Stomach (tissue), 9 donors: ENCODE data around the gene MLLT10. TPM values are rescaled to one million over a fixed set of nuclear protein-coding genes. Genes with fewer than 3 reads are reported as not detected.

Experiments
- DNase-seq, 2 donors: peaks; one replicate each; pipeline versions ENCODE4 v3.0.0 to v3.0.0-alpha.2; 2013 to 2019
- H3K27ac ChIP-seq, 5 donors: fragments of 200-600 bp in 4 of 5; sonication (generic) in 4 of 5; one replicate each; pipeline ENCODE4 v1.5.1; 2013 to 2019; ENCODE audit warnings: mild to moderate bottlenecking in 1 of 5, moderate library complexity in 1 of 5
- H3K27me3 ChIP-seq, 3 donors: fragments of 200-600 bp; sonication (generic); one replicate each; pipeline ENCODE4 v1.5.1; 2017 to 2019; ENCODE audit warnings: mixed run types in 1 of 3
- H3K36me3 ChIP-seq, 4 donors: fragments of 200-600 bp; sonication (generic); 1 replicate in 3 of 4; 2 replicates in 1 of 4; pipeline ENCODE4 v1.5.1; 2016 to 2019
- H3K4me1 ChIP-seq, 4 donors: fragments of 200-600 bp; sonication (generic); one replicate each; pipeline ENCODE4 v1.5.1; 2016 to 2019
- H3K4me3 ChIP-seq, 4 donors: fragments of 200-600 bp; sonication (generic) in 3 of 4; one replicate each; pipeline ENCODE4 v1.5.1; 2016 to 2019; ENCODE audit warnings: mild to moderate bottlenecking in 1 of 4
- H3K9me3 ChIP-seq, 4 donors: fragments of 200-600 bp; sonication (generic); one replicate each; pipeline ENCODE4 v1.5.1; 2016 to 2019
- CTCF ChIP-seq, 7 experiments: fragments of 450-650 bp in 4 of 7; fragments of 200-600 bp in 3 of 7; sonication (generic) in 3 of 7; IDR thresholded peaks; one replicate each; pipeline ENCODE4 v1.5.1; 2016 to 2019; ENCODE audit warnings: antibody characterized with exemption in 7 of 7, control low read depth in 2 of 7, mild to moderate bottlenecking in 1 of 7
- EP300 ChIP-seq: sonication (generic); formaldehyde crosslinking; IDR thresholded peaks from one replicate; pipeline ENCODE4 v1.6.1; 2017; ENCODE audit warnings: antibody characterized with exemption
- POLR2A ChIP-seq, 4 donors: fragments of 450-650 bp; IDR thresholded peaks; one replicate each; pipeline ENCODE4 v1.6.1; 2016; ENCODE audit warnings: antibody characterized with exemption in 4 of 4, control low read depth in 2 of 4, mild to moderate bottlenecking in 1 of 4, moderate library complexity in 1 of 4
- POLR2AphosphoS5 ChIP-seq, 3 donors: sonication (generic); formaldehyde crosslinking; IDR thresholded peaks; one replicate each; pipeline ENCODE4 v1.6.1; 2016; ENCODE audit warnings: antibody characterized with exemption in 3 of 3
- WGBS, 5 donors: extraction: QIAGEN DNeasy Blood & Tissue Kit in 3 of 5; methylation state at CpG; one replicate each; pipeline versions ENCODE4 v1.1.5 to v1.1.7; 2013 to 2018; 5-methylcytosine and 5-hydroxymethylcytosine counted together
- intact Hi-C: fragments of 100-400 bp; cut with DNase I; formaldehyde crosslinking; loops from one replicate; pipeline ENCODE4 v1.15.1; 2023; ENCODE audit warnings: low total_unique reads
- polyA plus RNA-seq, 3 donors: library from polyadenylated mRNA; stranded (reverse); fragments of 200-250 nt; gene quantifications; one replicate each; pipeline ENCODE4 v1.2.3, GENCODE V29; 2013
- total RNA-seq, 5 donors: library from RNA; depleted of rRNA; stranded (reverse); fragments of >200 nt; gene quantifications; one replicate each; pipeline versions ENCODE4 v1.1.0 to v1.2.3, GENCODE V29; 2014 to 2016
- donor health status: healthy with polysubstance abuse.
- donor health status: Bipolar disorder and iron deficiency.
- donor health status: healthy.

MLLT10 gene
- total and polyA plus RNA-seq, 8 donors = 12.8 to 76.9 (median 23.8) TPM

GRCh38 chr10:21702633-21703111 lies 168.6 kb downstream of the MLLT10 start:
- peaks cover 0 to 17% (median 13%) of the 10 kb centered on the region in 4 donors for H3K9me3 ChIP-seq
- TF ChIP-seq CTCF (IDR thresholded peaks at IDR 0.05) = no peak
- TF ChIP-seq POLR2AphosphoS5 (IDR thresholded peaks at IDR 0.05) = no peak
- no peak for TF ChIP-seq EP300
- TF ChIP-seq POLR2A (IDR thresholded peaks at IDR 0.05) = no peak
- intact Hi-C loops = no loop called here

GRCh38 chr10:21705142-21705827 lies 171.3 kb downstream of the MLLT10 start:
- H3K4me1 ChIP-seq = no peaks in the 10 kb centered on the region
- H3K4me3 ChIP-seq = no peak overlapping the region
- no peaks in the 10 kb centered on the region for H3K27me3 ChIP-seq
- H3K27ac ChIP-seq = no peak overlapping the region
- 88 to 100% (median 96%) methylated on average over 1 to 5 of the region's 5 CpGs for WGBS, 5 donors
- intact Hi-C loops = no loop called here
- H3K9me3 ChIP-seq = peaks cover 0 to 8% (median 7%) of the 10 kb centered on the region in 4 donors
- H3K36me3 ChIP-seq = peaks cover 0 to 16% (median 11%) of the 10 kb centered on the region in 4 donors
- DNase-seq = no peak
- TF ChIP-seq EP300 = no peak
- no peak for TF ChIP-seq POLR2AphosphoS5 (IDR thresholded peaks at IDR 0.05)
- TF ChIP-seq POLR2A (IDR thresholded peaks at IDR 0.05) = no peak
- TF ChIP-seq CTCF (IDR thresholded peaks at IDR 0.05) = no peak

More at GRCh38 chr10:21702633-21703111, 168.6 kb downstream of the MLLT10 start:
- Histone ChIP-seq H3K36me3 (peaks cover 0 to 14% (median 5%) of the 10 kb centered on the region in 4 donors), H3K27me3 (no peaks in the 10 kb centered on the region), H3K4me1 (no peaks in the 10 kb centered on the region), H3K4me3 (no peak overlapping the region), H3K27ac (no peak overlapping the region)
- WGBS, 5 donors = 48 to 68% (median 53%) methylated on average over 2 of the region's 2 CpGs
- no peak for DNase-seq

- no peak for DNase-seq
- TF ChIP-seq POLR2A (IDR thresholded peaks at IDR 0.05) (no peak), POLR2AphosphoS5 (IDR thresholded peaks at IDR 0.05) (no peak), EP300 (no peak), CTCF (IDR thresholded peaks at IDR 0.05) (no peak)
- intact Hi-C loops = no loop called here
- 84 to 100% (median 93%) methylated on average over 2 of the region's 2 CpGs for WGBS, 5 donors
- H3K4me3 ChIP-seq = no peak overlapping the region
- H3K27me3 ChIP-seq = no peaks in the 10 kb centered on the region
- H3K9me3 ChIP-seq = peaks cover 0 to 2% (median 2%) of the 10 kb centered on the region in 4 donors
- H3K36me3 ChIP-seq = peaks cover 0 to 11% (median 9%) of the 10 kb centered on the region in 4 donors
- H3K4me1 ChIP-seq = no peaks in the 10 kb centered on the region
- no peak overlapping the region for H3K27ac ChIP-seq
Observed at GRCh38 chr10:21705828-21706176, 171.8 kb downstream of the MLLT10 start.

GRCh38 chr10:21707498-21707897 lies 173.5 kb downstream of the MLLT10 start:
- 88 to 98% (median 94%) methylated on average over 3 of the region's 3 CpGs for WGBS, 5 donors
- DNase-seq = no peak
- intact Hi-C loops = no loop called here
- TF ChIP-seq POLR2AphosphoS5 (IDR thresholded peaks at IDR 0.05) (no peak), POLR2A (IDR thresholded peaks at IDR 0.05) (no peak), EP300 (no peak), CTCF (IDR thresholded peaks at IDR 0.05) (no peak)
- Histone ChIP-seq H3K4me3 (no peak overlapping the region), H3K27ac (no peak overlapping the region), H3K4me1 (no peaks in the 10 kb centered on the region), H3K36me3 (peaks cover 0 to 15% (median 9%) of the 10 kb centered on the region in 4 donors), H3K27me3 (no peaks in the 10 kb centered on the region), H3K9me3 (no peaks in the 10 kb centered on the region)
